WI38 (cell line): Measurements from ENCODE around the gene DGAT2.
A peak's percentile ranks its signal among the peaks of the same experiment; 100 is the strongest.

Experiments used
- H3K4me3 ChIP-seq: 2 replicates; pipeline ENCODE4 v1.5.1; 2011; ENCODE audit warnings: low read depth, mild to moderate bottlenecking, control low read depth, low read length
- CTCF ChIP-seq: IDR thresholded peaks from 2 replicates; pipeline ENCODE4 v1.5.1; 2012; ENCODE audit warnings: low read depth, mild to moderate bottlenecking, control low read depth, low read length

The DGAT2 gene

GRCh38 chr11:75767793-75768111 is 826 bp upstream of the DGAT2 start:
- TF ChIP-seq CTCF = no peak
- no peak overlapping the region for H3K4me3 ChIP-seq

- H3K4me3 ChIP-seq = peak overlapping the region; percentile 40
- no peak for TF ChIP-seq CTCF
Measured at GRCh38 chr11:75768909-75769771, 562 bp downstream of the DGAT2 start.

- H3K4me3 ChIP-seq = no peak overlapping the region
Measured at GRCh38 chr11:75770102-75770501, 1.5 kb downstream of the DGAT2 start.

GRCh38 chr11:75771646-75772410 is 3.2 kb downstream of the DGAT2 start:
- TF ChIP-seq CTCF = no peak

More at GRCh38 chr11:75770102-75770501, 1.5 kb downstream of the DGAT2 start:
- no peak for TF ChIP-seq CTCF

GRCh38 chr11:75773595-75774353 is 5.2 kb downstream of the DGAT2 start:
- TF ChIP-seq CTCF = no peak
- H3K4me3 ChIP-seq = no peak overlapping the region

More at GRCh38 chr11:75771646-75772410, 3.2 kb downstream of the DGAT2 start:
- no peak overlapping the region for H3K4me3 ChIP-seq

GRCh38 chr11:75775056-75775455 is 6.5 kb downstream of the DGAT2 start:
- no peak overlapping the region for H3K4me3 ChIP-seq
- TF ChIP-seq CTCF = no peak
